SK-N-MC (cell line): ENCODE measurements around the gene SPACA7.

Experiments used
- EZH2 ChIP-seq: fragments of 200-600 bp; sonication (generic); IDR thresholded peaks from one replicate; pipeline ENCODE4 v1.6.1; 2017; ENCODE audit warnings: antibody characterized with exemption
- POLR2AphosphoS5 ChIP-seq: IDR thresholded peaks from 2 replicates; pipeline ENCODE4 v1.6.1; 2012; ENCODE audit warnings: mild to moderate bottlenecking, low read depth, low read length, borderline replicate concordance

- TF ChIP-seq EZH2 (no peak), POLR2AphosphoS5 (no peak)
Measured at GRCh38 chr13:112448621-112449544, 72.7 kb downstream of the SPACA7 start.
